H1 (cell line): ENCODE data around the gene C1orf21. TPM values are rescaled to one million over a fixed set of nuclear protein-coding genes. Genes with fewer than 3 reads are reported as not detected.

Source experiments
- CTCF ChIA-PET: fragments of 300-600 bp; sonication (Branson Sonifier 250); formaldehyde crosslinking; loops from one replicate; lab custom pipeline; 2021; ENCODE audit not compliant: partially characterized antibody; lab: Charles Lee
- POLR2A ChIA-PET: fragments of 300-600 bp; sonication (Branson Sonifier 250); formaldehyde crosslinking; loops from one replicate; lab custom pipeline; 2021; ENCODE audit warnings: inconsistent platforms; ENCODE audit not compliant: partially characterized antibody; lab: Charles Lee
- DNase-seq, 2 experiments: peaks; one replicate each; pipeline versions ENCODE4 v3.0.0 to v3.0.0-alpha.2; 2010 to 2022; ENCODE audit warnings: low spot score in 2 of 2, low read depth in 1 of 2, mixed read lengths in 1 of 2
- FAIRE-seq: peaks from 2 replicates; lab custom pipeline; 2011; peaks lifted over from hg19 to GRCh38; lab: Jason Lieb, UNC
- H2AFZ ChIP-seq: 2 replicates; pipeline ENCODE4 v1.8.1; 2012; ENCODE audit warnings: low read length, inconsistent platforms
- H2AK5ac ChIP-seq: 2 replicates; pipeline ENCODE4 v1.6.1; 2013; ENCODE audit warnings: low read depth, low read length
- H2BK120ac ChIP-seq: replicated peaks from 2 replicates; pipeline ENCODE3; 2013; ENCODE audit warnings: low read depth, low read length, inconsistent platforms
- H2BK12ac ChIP-seq: 2 replicates; pipeline ENCODE4 v1.6.1; 2013; ENCODE audit warnings: low read depth, low read length
- H2BK15ac ChIP-seq: 2 replicates; pipeline ENCODE4 v1.6.1; 2013; ENCODE audit warnings: low read length
- H2BK20ac ChIP-seq: 2 replicates; pipeline ENCODE4 v1.6.1; 2013; ENCODE audit warnings: low read length
- H2BK5ac ChIP-seq: 2 replicates; pipeline ENCODE4 v1.6.1; 2013; ENCODE audit warnings: low read depth, low read length
- H3K14ac ChIP-seq: 2 replicates; pipeline ENCODE4 v1.6.1; 2013; ENCODE audit warnings: inconsistent platforms; ENCODE audit not compliant: insufficient read length
- H3K18ac ChIP-seq: 2 replicates; pipeline ENCODE4 v1.6.1; 2013; ENCODE audit warnings: low read length; ENCODE audit errors: extremely low read depth
- H3K23ac ChIP-seq: 2 replicates; pipeline ENCODE4 v1.6.1; 2013; ENCODE audit warnings: inconsistent platforms; ENCODE audit not compliant: insufficient read length
- H3K23me2 ChIP-seq: 2 replicates; pipeline ENCODE4 v1.6.1; 2013; ENCODE audit warnings: low read depth, low read length
- H3K27ac ChIP-seq: 2 replicates; pipeline ENCODE4 v1.6.1; 2011; ENCODE audit warnings: low read depth, low read length, inconsistent platforms
- H3K27me3 ChIP-seq, 4 experiments: replicated peaks in 1 of 4; 1 replicate in 1 of 4; 2 replicates in 3 of 4; pipeline versions ENCODE4 v1.6.1 to v1.8.1; 2011 to 2013; ENCODE audit warnings: low read length in 3 of 4, mild to moderate bottlenecking in 3 of 4, inconsistent platforms in 2 of 4, mixed read lengths in 2 of 4, moderate library complexity in 1 of 4; ENCODE audit not compliant: control insufficient read depth in 3 of 4, insufficient read depth in 3 of 4; ENCODE audit errors: extremely low read depth in 1 of 4
- H3K36me3 ChIP-seq, 4 experiments: 2 replicates each; pipeline versions ENCODE4 v1.6.1 to v1.8.1; 2011 to 2013; ENCODE audit warnings: mild to moderate bottlenecking in 4 of 4, low read length in 3 of 4, moderate library complexity in 2 of 4, control low read depth in 1 of 4, inconsistent platforms in 1 of 4; ENCODE audit not compliant: insufficient read depth in 4 of 4, control insufficient read depth in 2 of 4
- H3K4ac ChIP-seq: replicated peaks from 2 replicates; pipeline ENCODE3; 2013; ENCODE audit warnings: low read length, low read depth, mixed read lengths, inconsistent platforms; ENCODE audit not compliant: insufficient read length
- H3K4me1 ChIP-seq, 4 experiments: replicated peaks in 1 of 4; 1 replicate in 1 of 4; 2 replicates in 3 of 4; pipeline versions ENCODE4 v1.6.1 to v1.8.1; 2011 to 2013; ENCODE audit warnings: low read length in 3 of 4, inconsistent platforms in 2 of 4, mixed read lengths in 1 of 4; ENCODE audit not compliant: insufficient read depth in 4 of 4, control insufficient read depth in 3 of 4
- H3K4me2 ChIP-seq, 2 experiments: 2 replicates each; pipeline versions ENCODE4 v1.6.1 to v1.8.1; 2011 to 2013; ENCODE audit warnings: low read depth in 2 of 2, low read length in 2 of 2, control low read depth in 1 of 2, inconsistent platforms in 1 of 2, mild to moderate bottlenecking in 1 of 2; ENCODE audit not compliant: insufficient read depth in 1 of 2
- H3K4me3 ChIP-seq, 4 experiments: fragments of 200-600, 300-600 bp in 1 of 4; sonication (generic), shearing (Covaris generic), sonication (Bioruptor Twin) in 1 of 4; 2 replicates each; pipeline versions ENCODE4 v1.5.1 to v1.8.1; 2011 to 2016; ENCODE audit warnings: low read length in 4 of 4, low read depth in 3 of 4, control low read depth in 2 of 4, inconsistent platforms in 2 of 4, mild to moderate bottlenecking in 2 of 4, mixed read lengths in 1 of 4, moderate library complexity in 1 of 4; ENCODE audit not compliant: insufficient read depth in 2 of 4; ENCODE audit errors: extremely low read depth in 1 of 4
- H3K56ac ChIP-seq: replicated peaks from 2 replicates; pipeline ENCODE3; 2013; ENCODE audit warnings: low read depth, mild to moderate bottlenecking, mixed read lengths, low read length, inconsistent platforms; ENCODE audit not compliant: insufficient read length
- H3K79me1 ChIP-seq: 2 replicates; pipeline ENCODE4 v1.6.1; 2013; ENCODE audit warnings: low read depth, low read length, control low read depth
- H3K79me2 ChIP-seq, 2 experiments: 2 replicates each; pipeline versions ENCODE4 v1.6.1 to v1.8.1; 2012 to 2013; ENCODE audit warnings: low read length in 2 of 2, mild to moderate bottlenecking in 2 of 2, inconsistent platforms in 1 of 2; ENCODE audit not compliant: insufficient read depth in 2 of 2, control insufficient read depth in 1 of 2
- H3K9ac ChIP-seq, 4 experiments: replicated peaks in 1 of 4; 1 replicate in 1 of 4; 2 replicates in 3 of 4; pipeline versions ENCODE4 v1.6.1 to v1.8.1; 2011 to 2013; ENCODE audit warnings: low read depth in 3 of 4, low read length in 3 of 4, control low read depth in 2 of 4, mild to moderate bottlenecking in 2 of 4, moderate library complexity in 2 of 4, inconsistent platforms in 1 of 4; ENCODE audit errors: extremely low read depth in 1 of 4
- H3K9me3 ChIP-seq, 2 experiments: 2 replicates each; pipeline versions ENCODE4 v1.6.1 to v1.8.1; 2012 to 2013; ENCODE audit warnings: mild to moderate bottlenecking in 2 of 2, moderate library complexity in 2 of 2, control low read depth in 1 of 2, inconsistent platforms in 1 of 2, low read depth in 1 of 2, low read length in 1 of 2, mixed read lengths in 1 of 2; ENCODE audit not compliant: insufficient read depth in 2 of 2
- H4K20me1 ChIP-seq, 2 experiments: replicated peaks in 1 of 2; 2 replicates each; pipeline versions ENCODE3 to v1.8.1; 2011 to 2013; ENCODE audit warnings: inconsistent platforms in 2 of 2, low read length in 2 of 2, mild to moderate bottlenecking in 1 of 2; ENCODE audit not compliant: insufficient read depth in 2 of 2, control insufficient read depth in 1 of 2
- H4K5ac ChIP-seq: 2 replicates; pipeline ENCODE4 v1.6.1; 2013; ENCODE audit warnings: low read length, low read depth, mixed read lengths, inconsistent platforms; ENCODE audit not compliant: insufficient read length
- H4K8ac ChIP-seq: 2 replicates; pipeline ENCODE4 v1.8.0; 2013; ENCODE audit warnings: mild to moderate bottlenecking, moderate library complexity, low read length, inconsistent platforms; ENCODE audit not compliant: insufficient read depth; ENCODE audit errors: extremely low read depth
- H4K91ac ChIP-seq: replicated peaks from 2 replicates; pipeline ENCODE3; 2013; ENCODE audit warnings: low read length, mixed read lengths, inconsistent platforms; ENCODE audit not compliant: insufficient read length
- ATF2 ChIP-seq: IDR thresholded peaks from 2 replicates; pipeline ENCODE4 v1.6.1; 2012; ENCODE audit warnings: low read length, inconsistent platforms
- HDAC2 ChIP-seq, 2 experiments: fragments of 300-600 bp in 1 of 2; sonication (generic) in 1 of 2; IDR thresholded peaks; 2 replicates each; pipeline ENCODE4 v1.6.1; 2011 to 2012; ENCODE audit warnings: low read depth in 2 of 2, low read length in 2 of 2, mild to moderate bottlenecking in 2 of 2, moderate library complexity in 2 of 2, borderline replicate concordance in 1 of 2, inconsistent platforms in 1 of 2
- MAFK ChIP-seq: IDR thresholded peaks from 2 replicates; pipeline ENCODE4 v1.6.1; 2012; ENCODE audit warnings: low read depth, mild to moderate bottlenecking, improper control_type of control experiment, low read length
- WGBS, 2 experiments: shearing (Covaris generic) in 1 of 2; methylation state at CpG; one replicate each; pipeline versions ENCODE4 v1.1.6 to v1.1.7; 2013 to 2015; ENCODE audit warnings: low lambda C conversion rate in 2 of 2, mixed read lengths in 2 of 2, inconsistent platforms in 1 of 2, low coverage in 1 of 2, missing lambda C conversion rate in 1 of 2; ENCODE audit not compliant: insufficient replicate concordance in 2 of 2, insufficient coverage in 1 of 2, insufficient read length in 1 of 2; ENCODE audit errors: extremely low coverage in 1 of 2, missing lambda C conversion rate in 1 of 2; 5-methylcytosine and 5-hydroxymethylcytosine counted together
- polyA plus RNA-seq, 7 experiments: library from polyadenylated mRNA; depleted of rRNA in 3 of 7; stranded (reverse) in 5 of 7; unstranded in 2 of 7; fragments of >200 nt in 5 of 7; fragments of 200-250 nt in 2 of 7; gene quantifications; 1 replicate in 5 of 7; 2 replicates in 1 of 7; 4 replicates in 1 of 7; pipeline versions ENCODE4 v1.2.1 to v1.2.3, GENCODE V29; 2011 to 2013; ENCODE audit warnings: missing spikeins in 2 of 7, mixed read lengths in 2 of 7
- total RNA-seq: library from RNA; stranded (reverse); fragmentation: NEBNext Ultra II Directional; extraction: Animal tissue kit (Norgen Biotek cat#: 25700); gene quantifications from 2 replicates; pipeline ENCODE4 v1.2.1, GENCODE V29; 2021

Gene C1orf21
- total and polyA plus RNA-seq, 2 of the 8 experiments (the other 6 are each of a cell fraction or from before 2014, with no cell fraction given), result 16.6 to 51.0 TPM

- no peak for FAIRE-seq
- no peak for TF ChIP-seq HDAC2 (IDR thresholded peaks at IDR 0.05; ENCODE audit: borderline replicate concordance in 1 of 2, low read depth in 2 of 2, low read length in 2 of 2)
- no peak for TF ChIP-seq ATF2
- no peak for TF ChIP-seq MAFK
- H3K4me2 ChIP-seq, result no peak overlapping the region
- H3K4me1 ChIP-seq, result peaks cover 5 to 15% (median 8%) of the 10 kb centered on the region in 4 experiments; a peak in 5 of 7 replicates
- H3K14ac ChIP-seq, result no peak overlapping the region
- no peaks in the 10 kb centered on the region for H3K36me3 ChIP-seq
- no peaks in the 10 kb centered on the region for H3K79me1 ChIP-seq
- ChIA-PET POLR2A (no interaction called here), CTCF (interaction anchor here (0.6 to 1.4 kb wide), 8 partner anchors 8 to 418 kb away, joined by 3 to 5 read pairs (median 4); no protein-coding TSS in a partner anchor)
- H2BK20ac ChIP-seq, result no peak overlapping the region
- WGBS, 2 experiments, result 88% methylated on average over 1 of the region's 2 CpGs; no CpG with 5 or more reads in 1 of the 2 experiments
- no peak overlapping the region for H3K18ac ChIP-seq
- no peak overlapping the region for H3K27ac ChIP-seq
- H3K9me3 ChIP-seq, result no peaks in the 10 kb centered on the region
- H3K79me2 ChIP-seq, result no peaks in the 10 kb centered on the region
- H3K23me2 ChIP-seq, result no peaks in the 10 kb centered on the region
- no peak overlapping the region for H2BK12ac ChIP-seq
- H3K4me3 ChIP-seq, result no peak overlapping the region
- DNase-seq, result no peak
- no peak overlapping the region for H2BK15ac ChIP-seq
- no peaks in the 10 kb centered on the region for H4K20me1 ChIP-seq
- no peak overlapping the region for H2BK5ac ChIP-seq
- no peak overlapping the region for H4K8ac ChIP-seq
- H3K27me3 ChIP-seq, result peaks cover 0 to 3% (median under 1%) of the 10 kb centered on the region in 4 experiments; a peak in 2 of 7 replicates
- no peak overlapping the region for H4K5ac ChIP-seq
- no peak overlapping the region for H4K91ac ChIP-seq
- no peak overlapping the region for H3K9ac ChIP-seq
- no peak overlapping the region for H2BK120ac ChIP-seq
- no peak overlapping the region for H3K4ac ChIP-seq
- H2AK5ac ChIP-seq, result no peak overlapping the region
- H3K56ac ChIP-seq, result no peak overlapping the region
- no peak overlapping the region for H3K23ac ChIP-seq
- H2AFZ ChIP-seq, result no peak overlapping the region
Measured at GRCh38 chr1:184660462-184661191, 273.8 kb downstream of the C1orf21 start.
